Sigmoid colon (tissue), 4 donors: ENCODE results near the gene ADAMTS2.

Experiments
- POLR2A ChIP-seq, 2 donors: fragments of 450-650 bp; IDR thresholded peaks; one replicate each; pipeline ENCODE4 v1.6.1; 2016; ENCODE audit warnings: antibody characterized with exemption in 2 of 2, mild to moderate bottlenecking in 2 of 2, moderate library complexity in 2 of 2
- POLR2AphosphoS5 ChIP-seq, 4 donors: sonication (generic); formaldehyde crosslinking; IDR thresholded peaks; one replicate each; pipeline ENCODE4 v1.6.1; 2017; ENCODE audit warnings: antibody characterized with exemption in 4 of 4

DNA sequence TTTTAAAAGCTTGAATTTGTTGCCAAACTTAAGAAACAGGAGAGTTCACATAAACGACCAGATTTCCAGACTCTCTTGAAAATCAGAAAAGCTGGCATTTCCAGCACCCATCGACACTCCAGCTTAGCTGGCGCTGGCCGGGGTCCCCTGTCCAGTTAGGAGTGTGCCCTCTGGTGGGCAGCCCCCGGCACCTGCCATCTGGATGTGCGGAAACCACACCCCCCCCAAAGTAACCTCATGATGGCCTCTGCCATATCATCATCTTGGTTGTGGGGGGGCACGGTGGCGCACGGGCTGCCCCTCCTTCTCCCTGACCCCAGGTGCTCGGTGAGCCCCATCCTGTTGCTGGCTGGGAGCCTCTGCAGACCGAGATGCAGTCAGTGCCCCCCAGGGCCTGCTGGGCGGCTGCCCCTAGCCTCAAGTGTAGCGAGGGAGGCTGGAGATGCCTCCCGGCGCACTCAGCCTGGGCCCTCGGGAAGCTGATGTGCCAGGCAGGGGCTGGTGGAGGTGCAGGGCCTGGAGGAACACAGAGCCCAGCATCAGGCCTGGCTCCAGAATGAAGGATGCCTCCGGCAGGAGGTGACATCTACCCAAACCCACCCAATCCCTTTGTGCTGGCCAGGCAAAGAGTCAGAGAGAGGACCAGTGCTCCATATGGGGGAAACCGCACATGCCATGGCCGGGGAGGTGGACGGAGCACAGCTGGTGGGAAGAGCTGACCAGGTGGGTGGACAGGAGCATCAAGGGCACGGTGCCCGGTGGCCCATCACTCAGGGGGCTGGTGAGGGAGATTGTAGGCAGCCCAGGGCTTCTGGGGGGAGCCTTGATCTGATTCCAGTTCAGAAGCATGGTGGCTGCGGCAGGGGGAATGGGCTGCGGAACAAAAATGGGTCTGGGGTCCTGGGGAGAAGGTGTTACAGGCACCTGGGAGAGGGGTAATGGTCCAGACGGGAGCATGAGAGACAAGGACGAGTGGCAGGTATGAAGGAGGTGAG, 70.6 kb downstream of the ADAMTS2 start:
- no peak for TF ChIP-seq POLR2AphosphoS5 (IDR thresholded peaks at IDR 0.05)
- TF ChIP-seq POLR2A (IDR thresholded peaks at IDR 0.05), result no peak
